ENCODE measurements around the gene CRHR1.

DNA sequence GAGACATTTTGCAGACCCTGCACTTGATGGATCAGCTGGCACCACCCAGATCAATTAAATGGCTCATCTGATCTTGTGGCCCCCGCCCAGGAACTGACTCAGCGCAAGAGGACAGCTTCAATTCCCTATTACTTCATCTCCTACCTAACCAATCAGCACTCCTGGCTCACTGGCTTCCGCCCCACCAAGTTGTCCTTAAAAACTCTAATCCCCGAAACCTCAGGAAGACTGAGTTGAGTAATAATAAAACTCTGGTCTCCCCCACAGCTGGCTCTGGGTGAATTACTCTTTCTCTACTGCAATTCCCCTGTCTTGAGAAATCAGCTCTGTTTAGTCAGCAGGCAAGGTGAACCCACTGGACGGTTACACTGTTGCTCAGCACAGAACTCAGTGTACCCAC is 84.2 kb downstream of the CRHR1 start:
- TF ChIP-seq, protein P1, sequence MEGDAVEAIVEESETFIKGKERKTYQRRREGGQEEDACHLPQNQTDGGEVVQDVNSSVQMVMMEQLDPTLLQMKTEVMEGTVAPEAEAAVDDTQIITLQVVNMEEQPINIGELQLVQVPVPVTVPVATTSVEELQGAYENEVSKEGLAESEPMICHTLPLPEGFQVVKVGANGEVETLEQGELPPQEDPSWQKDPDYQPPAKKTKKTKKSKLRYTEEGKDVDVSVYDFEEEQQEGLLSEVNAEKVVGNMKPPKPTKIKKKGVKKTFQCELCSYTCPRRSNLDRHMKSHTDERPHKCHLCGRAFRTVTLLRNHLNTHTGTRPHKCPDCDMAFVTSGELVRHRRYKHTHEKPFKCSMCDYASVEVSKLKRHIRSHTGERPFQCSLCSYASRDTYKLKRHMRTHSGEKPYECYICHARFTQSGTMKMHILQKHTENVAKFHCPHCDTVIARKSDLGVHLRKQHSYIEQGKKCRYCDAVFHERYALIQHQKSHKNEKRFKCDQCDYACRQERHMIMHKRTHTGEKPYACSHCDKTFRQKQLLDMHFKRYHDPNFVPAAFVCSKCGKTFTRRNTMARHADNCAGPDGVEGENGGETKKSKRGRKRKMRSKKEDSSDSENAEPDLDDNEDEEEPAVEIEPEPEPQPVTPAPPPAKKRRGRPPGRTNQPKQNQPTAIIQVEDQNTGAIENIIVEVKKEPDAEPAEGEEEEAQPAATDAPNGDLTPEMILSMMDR (IDR thresholded peaks at IDR 0.05; ENCODE audit: low read length) = no peak
- TF ChIP-seq EZH2phosphoT487 (IDR thresholded peaks at IDR 0.05; ENCODE audit: low read length) (no peak), EZH2 (optimal IDR thresholded peaks at IDR 0.05; ENCODE audit: low read depth, low read length) (no peak)
